Measurements from ENCODE around the gene C19orf53. TPM values are rescaled to one million over a fixed set of nuclear protein-coding genes. Genes with fewer than 3 reads are reported as not detected.

Gene C19orf53
- total and polyA plus RNA-seq, 9 of the 15 experiments (the other 6 are each of a cell fraction or from before 2014, with no cell fraction given): 98.5 to 441 (median 164) TPM

GRCh38 chr19:13804830-13805683 lies 30.8 kb downstream of the C19orf53 start (continued):
- TF ChIP-seq REST (IDR thresholded peaks at IDR 0.05; ENCODE audit: borderline replicate concordance) (peak; percentile 20; the same call in 1 of the 2 replicates), REST (CRISPR knock-in tag; IDR thresholded peaks at IDR 0.05; ENCODE audit: low read depth) (no peak), ETV1 (tag; conservative IDR thresholded peaks at IDR 0.05; ENCODE audit: low read depth) (no peak), ZNF12 (CRISPR knock-in tag; IDR thresholded peaks at IDR 0.05) (peak; percentile 72; the same call in 1 of the 2 replicates), ZFX (CRISPR knock-in tag; IDR thresholded peaks at IDR 0.05) (no peak), RAD21 (CRISPR knock-in tag; conservative IDR thresholded peaks at IDR 0.05 in 1 of 2, IDR thresholded peaks at IDR 0.05 in 1 of 2) (peak in 1 of 2 experiments; percentile 19; a peak in 1 of 4 replicates), RFX7 (CRISPR knock-in tag; IDR thresholded peaks at IDR 0.05) (no peak), RBM17 (IDR thresholded peaks at IDR 0.05; ENCODE audit: borderline replicate concordance, low read depth, low read length) (no peak), PATZ1 (CRISPR knock-in tag; IDR thresholded peaks at IDR 0.05; ENCODE audit: borderline replicate concordance) (no peak), ELK3 (CRISPR knock-in tag; IDR thresholded peaks at IDR 0.05) (no peak), HMGXB4 (CRISPR knock-in tag; IDR thresholded peaks at IDR 0.05) (no peak), RBM39 (optimal IDR thresholded peaks at IDR 0.05; ENCODE audit: low read depth, low read length) (no peak)

Data from K562 (cell line).